ENCODE data around the gene ERCC3.

The ERCC3 gene

GRCh38 chr2:127308586-127309138 lies 14.7 kb upstream of the ERCC3 start:
- no peak overlapping the region for H3K27ac ChIP-seq
- no peak for TF ChIP-seq ZFX (IDR thresholded peaks at IDR 0.05)
- no peak for TF ChIP-seq CTCF (conservative IDR thresholded peaks at IDR 0.05)

DNA sequence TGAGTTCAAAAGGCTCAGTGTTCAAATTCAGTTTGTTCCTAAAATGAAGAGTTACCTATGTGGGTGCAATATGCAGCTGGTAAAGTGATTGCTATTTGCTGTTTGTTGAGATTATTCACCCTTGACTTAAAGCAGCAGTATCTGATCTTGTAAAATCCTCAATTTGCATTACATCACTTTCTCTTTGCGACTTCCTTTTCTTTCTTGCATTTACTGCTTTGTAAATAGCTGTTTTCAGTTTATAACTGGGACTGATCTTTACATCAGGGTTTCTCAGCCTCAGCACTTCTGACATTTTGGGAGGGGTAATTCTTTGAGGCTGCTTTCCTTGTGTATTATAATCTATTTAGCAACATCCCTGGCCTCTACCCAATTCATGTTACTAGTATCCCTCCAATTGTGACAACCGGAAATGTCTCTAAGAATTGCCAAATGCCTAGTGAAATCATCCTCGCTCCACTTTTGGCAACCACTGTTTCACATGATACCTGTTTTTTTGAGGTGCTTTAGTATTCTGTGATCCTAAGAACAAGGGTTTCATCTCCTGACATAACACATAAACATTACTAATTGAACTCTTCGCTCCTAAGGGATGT lies 12.1 kb upstream of the ERCC3 start:
- H3K27ac ChIP-seq = no peak overlapping the region
- TF ChIP-seq CTCF (conservative IDR thresholded peaks at IDR 0.05) (no peak), ZFX (IDR thresholded peaks at IDR 0.05) (no peak)

DNA sequence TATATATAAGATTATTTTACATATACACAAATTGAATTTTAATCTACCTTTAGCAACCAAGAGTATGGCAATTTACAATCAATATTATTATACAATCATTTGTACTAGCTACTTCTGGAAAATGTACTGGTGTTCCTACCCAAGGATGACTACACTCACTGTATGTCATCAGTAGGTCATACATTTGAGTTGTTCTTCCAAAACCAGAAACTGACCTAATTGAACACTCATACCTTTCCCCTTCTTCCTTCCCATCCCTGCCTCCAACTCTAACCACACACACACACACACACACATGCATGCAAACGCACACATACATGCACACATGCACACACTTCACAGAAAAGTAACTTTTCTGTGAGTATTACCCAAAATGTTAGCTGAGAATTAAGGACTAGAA lies 8.2 kb upstream of the ERCC3 start:
- no peak overlapping the region for H3K27ac ChIP-seq
- TF ChIP-seq CTCF (conservative IDR thresholded peaks at IDR 0.05) = no peak
- TF ChIP-seq ZFX (IDR thresholded peaks at IDR 0.05) = no peak

DNA sequence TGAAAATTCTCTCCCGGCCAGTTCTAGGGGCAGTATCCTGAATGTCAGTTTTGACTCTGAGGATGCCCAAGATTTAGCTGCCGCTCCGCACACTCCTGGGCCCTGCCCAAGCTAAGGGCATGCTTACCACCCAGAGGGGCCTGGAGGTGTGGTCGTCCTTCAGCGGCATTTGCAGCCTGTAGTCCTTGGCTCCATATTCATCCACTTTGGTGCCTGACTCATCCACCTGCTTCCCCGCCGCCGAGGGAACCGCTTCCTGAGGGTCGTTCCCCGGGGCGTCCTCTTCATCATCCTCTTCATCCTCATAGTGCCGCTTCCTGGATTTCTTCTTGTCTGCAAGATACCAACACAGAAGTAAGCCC lies 577 bp downstream of the ERCC3 start:
- H3K27ac ChIP-seq = peak overlapping the region; percentile 89
- TF ChIP-seq ZFX (IDR thresholded peaks at IDR 0.05) = no peak
- no peak for TF ChIP-seq CTCF (conservative IDR thresholded peaks at IDR 0.05)

- TF ChIP-seq ZFX (IDR thresholded peaks at IDR 0.05) (no peak), CTCF (conservative IDR thresholded peaks at IDR 0.05) (no peak)
- no peak overlapping the region for H3K27ac ChIP-seq
These were observed 5.7 kb downstream of the ERCC3 start for GRCh38 chr2:127288274-127288673.

GRCh38 chr2:127283275-127283674 lies 10.7 kb downstream of the ERCC3 start:
- no peak for TF ChIP-seq CTCF (conservative IDR thresholded peaks at IDR 0.05)
- no peak for TF ChIP-seq ZFX (IDR thresholded peaks at IDR 0.05)
- H3K27ac ChIP-seq = no peak overlapping the region

- TF ChIP-seq ZFX (IDR thresholded peaks at IDR 0.05) (no peak), CTCF (conservative IDR thresholded peaks at IDR 0.05) (no peak)
- no peak overlapping the region for H3K27ac ChIP-seq
These were observed 13.3 kb downstream of the ERCC3 start for GRCh38 chr2:127280693-127281092.
